Head of caudate nucleus (tissue), 42 donors: ENCODE results near the gene LYRM9.
"Not testable (repeated sequence)": the region's sequence is repeated elsewhere in the genome, so short reads cannot be mapped to it uniquely, and the experiment has no call there.

Experiments
- DNase-seq, 42 donors: peaks; one replicate each; pipeline versions ENCODE4 v3.0.0 to v3.0.0-alpha.2; 2020 to 2021; ENCODE audit warnings: mixed read lengths in 7 of 42
- intact Hi-C: fragments of 100-400 bp; cut with DNase I; formaldehyde crosslinking; loops from one replicate; pipeline ENCODE4 v1.15.0; 2022

Gene LYRM9

GRCh38 chr17:27892866-27893769 lies at the start of gene LYRM9:
Gene LYRM9 (minus strand): TSS chr17:27893365. CDS start chr17:27882694, 10,671 bp downstream.
- intact Hi-C loops, result loop anchor here (5.0 kb wide), 2 partner anchors 104 to 149 kb away; partner anchors contain the start of gene NLK
- DNase-seq, result peak; percentile 76 to 97 (median 93)

DNA sequence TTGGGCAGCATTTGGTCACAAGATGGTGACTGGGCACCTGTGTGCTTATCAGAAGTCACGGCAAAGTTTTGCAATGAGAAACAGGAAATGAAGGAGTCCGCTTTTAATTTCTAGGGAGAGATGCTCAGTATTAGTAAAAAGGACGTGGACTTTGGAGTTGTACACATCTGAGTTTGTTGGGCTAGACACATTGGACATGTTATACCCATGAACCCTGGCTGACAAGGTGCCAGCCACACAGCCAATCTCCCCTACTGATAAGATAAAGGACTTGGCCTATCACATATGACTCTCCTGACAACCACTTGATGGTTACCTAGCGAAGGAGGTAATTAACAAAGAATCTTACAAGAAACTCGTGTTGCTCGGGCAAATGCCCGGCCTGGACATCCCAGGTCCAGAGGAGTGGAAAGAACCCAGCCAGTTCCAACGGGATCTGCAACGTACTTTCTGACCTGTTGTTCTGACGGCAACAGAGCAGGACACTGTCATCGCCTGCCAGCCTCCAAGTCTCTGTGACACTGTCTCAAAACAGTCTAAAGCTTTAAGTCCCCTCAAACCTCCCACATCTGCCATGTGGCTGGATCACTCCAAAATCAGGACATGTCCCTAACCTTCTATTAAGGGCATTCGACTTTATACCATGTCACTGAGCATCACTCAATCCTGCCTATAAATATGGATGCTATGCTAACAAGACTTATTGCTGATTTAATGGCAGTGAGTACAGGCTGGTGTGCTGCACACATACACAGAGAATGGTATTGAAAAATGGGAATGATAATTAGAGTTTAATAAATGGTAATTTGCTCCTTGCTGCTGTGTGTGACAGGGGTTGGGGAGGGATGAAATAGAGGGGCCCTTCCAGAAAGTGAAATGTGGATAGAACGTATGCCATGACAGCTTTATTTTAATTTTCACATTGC lies 47.6 kb upstream of the LYRM9 start:
- intact Hi-C loops, result no loop called here
- no peak for DNase-seq

DNA sequence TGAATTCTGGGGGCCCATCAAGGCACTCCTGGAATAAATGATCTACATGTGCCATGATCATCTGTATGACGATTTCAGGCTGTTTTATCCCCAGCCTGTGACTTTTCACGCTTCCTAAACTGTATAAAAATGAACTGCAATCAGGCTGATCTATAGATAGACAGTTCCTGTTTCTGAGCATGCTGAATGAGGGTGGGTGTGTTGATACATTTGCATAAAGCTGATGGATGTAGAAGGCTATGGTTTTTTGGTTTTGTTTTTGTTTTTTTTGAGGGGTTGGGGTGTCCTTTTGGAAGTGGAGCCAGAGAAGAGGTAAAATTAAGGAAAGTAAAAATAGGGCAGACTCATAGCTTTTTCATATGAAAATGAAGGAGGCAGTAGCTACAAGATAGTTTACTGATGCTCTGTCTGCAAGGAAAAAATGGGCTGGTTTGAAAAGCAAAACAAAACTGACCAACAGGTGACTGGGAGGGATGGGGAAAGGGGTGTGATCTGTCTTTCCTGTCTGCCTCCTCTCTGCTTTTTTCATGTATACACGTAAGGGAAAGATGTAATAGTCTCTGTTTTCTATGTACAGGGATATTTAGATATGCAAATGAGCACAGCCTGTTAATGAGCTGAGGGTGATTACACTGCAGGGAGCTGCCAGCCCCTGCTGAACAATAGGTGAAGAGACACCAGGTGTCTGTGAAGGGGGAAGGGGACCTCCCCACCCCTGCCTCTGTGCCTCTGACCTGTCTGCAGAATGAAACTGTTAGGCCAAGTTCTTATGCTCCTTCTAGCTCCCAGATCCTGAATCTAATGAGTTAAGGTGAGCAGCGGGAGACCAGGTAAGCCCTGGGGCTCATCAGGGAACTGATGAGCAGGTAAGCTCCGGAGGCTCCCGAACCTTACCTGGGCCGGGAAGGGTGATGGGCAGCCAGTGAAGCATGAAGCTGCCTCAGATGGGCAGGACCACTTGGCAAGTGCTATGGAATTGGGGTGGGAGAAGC lies 46.6 kb upstream of the LYRM9 start:
- no peak for DNase-seq
- intact Hi-C loops, result no loop called here

DNA sequence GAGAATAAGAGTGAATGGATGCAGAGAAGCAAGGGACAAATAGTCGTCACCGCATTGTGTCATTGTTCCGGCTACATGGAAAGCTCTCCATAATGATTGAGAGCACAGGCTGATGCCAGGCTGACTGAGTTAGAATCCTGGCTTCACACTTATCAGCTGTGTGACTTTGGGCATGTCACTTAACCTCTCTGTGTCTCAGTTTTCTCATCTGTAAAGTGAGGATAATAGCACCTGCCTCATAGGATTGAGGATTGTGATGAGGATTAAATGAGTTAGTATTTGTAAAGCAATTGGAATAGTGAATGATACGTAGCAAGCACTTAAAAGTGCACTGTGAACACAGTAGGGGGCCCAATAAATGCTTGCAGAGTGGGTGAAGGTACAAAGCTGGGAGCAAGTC lies 45.7 kb upstream of the LYRM9 start:
- intact Hi-C loops, result no loop called here
- DNase-seq, result no peak

DNA sequence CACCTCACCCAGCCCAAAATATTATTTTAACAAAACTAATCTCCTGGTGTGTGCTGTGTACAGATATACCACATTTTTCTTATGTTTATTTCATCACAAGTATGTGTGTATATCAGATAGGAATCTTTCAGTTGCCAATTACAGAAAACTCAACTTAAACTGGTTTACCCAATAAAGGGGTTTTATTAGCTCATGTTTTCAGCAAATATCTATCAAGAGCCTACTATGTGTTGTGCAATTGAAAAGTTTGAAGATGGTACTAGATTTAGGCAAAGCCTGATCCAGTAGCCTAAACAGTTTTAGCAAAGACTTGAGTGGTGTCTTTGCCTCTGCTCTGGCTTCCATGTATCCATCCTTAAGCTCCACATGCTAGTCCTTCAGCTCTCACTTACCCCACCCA lies 45.1 kb upstream of the LYRM9 start:
- DNase-seq, result no peak
- intact Hi-C loops, result no loop called here

- intact Hi-C loops, result no loop called here
- no peak for DNase-seq
These were observed 43.9 kb upstream of the LYRM9 start for GRCh38 chr17:27937025-27937546.

DNA sequence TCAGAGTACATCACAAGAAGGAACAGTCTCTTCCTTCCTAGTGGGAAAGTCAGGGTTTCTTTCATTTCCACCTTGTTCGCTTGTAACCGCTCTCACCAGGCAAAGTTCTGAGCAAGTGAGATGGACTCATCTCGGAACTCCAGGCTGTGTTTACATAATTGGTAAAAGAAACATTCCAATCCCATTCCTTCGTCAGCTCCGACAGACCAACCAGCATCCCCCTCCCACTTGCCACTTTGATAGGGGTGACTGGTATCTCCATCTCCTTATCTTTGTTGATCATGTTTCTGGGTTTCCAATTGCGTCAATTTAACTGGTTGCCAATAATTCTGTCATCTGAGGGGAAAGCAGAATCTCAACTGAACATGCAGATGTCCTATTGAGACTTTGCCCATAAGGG lies 36.8 kb upstream of the LYRM9 start:
- intact Hi-C loops, result no loop called here
- no peak for DNase-seq

GRCh38 chr17:27928587-27928986 lies 35.4 kb upstream of the LYRM9 start:
- intact Hi-C loops, result no loop called here
- DNase-seq, result no peak

DNA sequence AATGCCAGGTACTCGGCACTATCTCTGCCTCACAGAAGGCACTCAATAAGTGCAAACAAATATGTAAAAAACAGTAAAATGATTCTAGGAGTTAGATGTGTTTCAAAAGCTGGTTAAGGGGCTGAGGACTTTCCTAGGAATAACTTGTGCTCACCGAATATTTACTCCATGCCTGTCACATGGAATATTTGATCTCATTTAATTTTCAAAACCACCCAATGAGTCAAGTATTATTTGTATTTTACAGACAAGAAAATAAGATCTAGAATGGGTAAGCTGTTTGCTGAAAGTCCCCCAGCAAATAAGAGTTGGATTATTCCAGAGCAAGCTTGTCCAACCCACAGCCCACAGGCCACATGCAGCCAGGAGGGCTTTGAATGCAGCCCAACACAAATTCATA lies 34.6 kb upstream of the LYRM9 start:
- no peak for DNase-seq
- intact Hi-C loops, result no loop called here

DNA sequence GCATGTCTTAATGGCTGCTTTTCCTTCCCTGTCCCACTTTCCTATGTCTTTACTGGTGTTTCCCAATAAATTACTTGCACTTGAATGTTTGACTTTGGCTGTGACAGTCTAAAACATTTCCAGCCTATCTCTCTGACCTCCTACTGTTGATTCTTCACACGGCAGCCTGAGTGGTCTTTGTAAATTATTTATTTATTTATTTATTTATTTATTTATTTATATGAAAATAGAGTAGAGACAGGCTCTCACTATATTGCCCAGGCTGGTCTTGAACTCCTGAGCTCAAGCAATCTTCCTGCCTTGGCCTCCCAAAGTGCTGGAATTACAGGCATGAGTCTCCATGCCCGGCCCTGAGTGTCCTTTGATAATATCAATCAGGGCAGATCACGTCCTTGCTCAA lies 28.4 kb upstream of the LYRM9 start:
- intact Hi-C loops, result no loop called here
- no peak for DNase-seq

- DNase-seq, result no peak
- intact Hi-C loops, result no loop called here
These were observed 27.9 kb upstream of the LYRM9 start for GRCh38 chr17:27921077-27921476.

- no peak for DNase-seq
- intact Hi-C loops, result no loop called here
These were observed 27.4 kb upstream of the LYRM9 start for GRCh38 chr17:27920569-27920968.

- intact Hi-C loops, result no loop called here
- peak in 7 of 42 donors; percentile 6 to 48 (median 22) for DNase-seq
These were observed 25.9 kb upstream of the LYRM9 start for GRCh38 chr17:27919079-27919478.

DNA sequence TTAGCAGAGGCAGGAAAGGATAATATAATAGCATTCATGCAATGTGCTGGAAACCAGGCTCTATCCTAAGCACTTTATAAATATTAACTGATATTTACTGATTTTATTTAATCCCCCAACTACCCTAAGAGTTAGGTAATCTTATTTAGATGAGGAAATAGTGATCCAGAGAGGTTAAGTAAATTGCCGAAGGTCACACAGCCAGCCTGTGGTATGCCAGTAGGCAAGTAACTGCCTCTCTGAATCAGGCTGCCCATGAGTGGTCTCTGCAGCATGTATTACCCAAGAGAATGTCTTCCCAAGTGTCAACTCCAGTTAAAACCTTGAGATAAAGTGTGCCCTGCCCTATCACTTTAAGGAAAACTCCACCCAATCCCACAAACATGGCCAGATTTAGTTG lies 25.3 kb upstream of the LYRM9 start:
- intact Hi-C loops, result no loop called here
- no peak for DNase-seq

DNA sequence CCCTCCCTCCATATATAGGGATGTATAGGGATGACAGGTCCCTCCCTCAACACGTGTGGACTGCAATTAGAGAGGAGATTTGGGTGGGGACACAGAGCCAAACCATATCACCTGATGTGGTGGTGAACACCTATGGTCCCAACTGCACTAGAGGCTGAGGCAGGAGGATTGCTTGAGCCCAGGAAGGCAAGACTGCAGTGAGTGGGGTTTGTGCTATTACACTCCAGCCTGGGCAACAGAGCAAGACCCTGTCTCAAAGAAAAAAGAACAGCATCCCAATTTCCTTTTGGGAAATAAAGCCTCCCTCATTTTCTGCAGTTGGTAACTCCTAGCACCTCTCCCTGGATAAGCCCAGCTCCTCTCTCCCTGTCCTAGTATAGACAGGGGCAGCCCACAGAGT lies 23.8 kb upstream of the LYRM9 start:
- DNase-seq, result no peak
- intact Hi-C loops, result no loop called here

GRCh38 chr17:27915709-27916108 lies 22.5 kb upstream of the LYRM9 start:
- intact Hi-C loops, result no loop called here
- no peak for DNase-seq

- DNase-seq, result no peak
- intact Hi-C loops, result no loop called here
These were observed 21.2 kb upstream of the LYRM9 start for GRCh38 chr17:27914382-27914781.

GRCh38 chr17:27912964-27913363 lies 19.8 kb upstream of the LYRM9 start:
- DNase-seq, result no peak

DNA sequence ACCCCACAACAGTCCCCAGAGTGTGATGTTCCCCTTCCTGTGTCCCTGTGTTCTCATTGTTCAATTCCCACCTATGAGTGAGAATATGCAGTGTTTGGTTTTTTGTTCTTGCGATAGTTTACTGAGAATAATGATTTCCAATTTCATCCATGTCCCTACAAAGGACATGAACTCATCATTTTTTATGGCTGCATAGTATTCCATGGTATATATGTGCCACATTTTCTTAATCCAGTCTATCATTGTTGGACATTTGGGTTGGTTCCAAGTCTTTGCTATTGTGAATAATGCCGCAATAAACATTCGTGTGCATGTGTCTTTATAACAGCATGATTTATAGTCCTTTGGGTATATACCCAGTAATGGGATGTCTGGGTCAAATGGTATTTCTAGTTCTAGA lies 19.1 kb upstream of the LYRM9 start:
- intact Hi-C loops, DNase-seq: not testable (repeated sequence)

More at GRCh38 chr17:27912964-27913363, 19.8 kb upstream of the LYRM9 start:
- intact Hi-C loops, result no loop called here
